ENCODE measurements around the gene QRICH1.

The QRICH1 gene, protein sequence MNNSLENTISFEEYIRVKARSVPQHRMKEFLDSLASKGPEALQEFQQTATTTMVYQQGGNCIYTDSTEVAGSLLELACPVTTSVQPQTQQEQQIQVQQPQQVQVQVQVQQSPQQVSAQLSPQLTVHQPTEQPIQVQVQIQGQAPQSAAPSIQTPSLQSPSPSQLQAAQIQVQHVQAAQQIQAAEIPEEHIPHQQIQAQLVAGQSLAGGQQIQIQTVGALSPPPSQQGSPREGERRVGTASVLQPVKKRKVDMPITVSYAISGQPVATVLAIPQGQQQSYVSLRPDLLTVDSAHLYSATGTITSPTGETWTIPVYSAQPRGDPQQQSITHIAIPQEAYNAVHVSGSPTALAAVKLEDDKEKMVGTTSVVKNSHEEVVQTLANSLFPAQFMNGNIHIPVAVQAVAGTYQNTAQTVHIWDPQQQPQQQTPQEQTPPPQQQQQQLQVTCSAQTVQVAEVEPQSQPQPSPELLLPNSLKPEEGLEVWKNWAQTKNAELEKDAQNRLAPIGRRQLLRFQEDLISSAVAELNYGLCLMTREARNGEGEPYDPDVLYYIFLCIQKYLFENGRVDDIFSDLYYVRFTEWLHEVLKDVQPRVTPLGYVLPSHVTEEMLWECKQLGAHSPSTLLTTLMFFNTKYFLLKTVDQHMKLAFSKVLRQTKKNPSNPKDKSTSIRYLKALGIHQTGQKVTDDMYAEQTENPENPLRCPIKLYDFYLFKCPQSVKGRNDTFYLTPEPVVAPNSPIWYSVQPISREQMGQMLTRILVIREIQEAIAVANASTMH

DNA sequence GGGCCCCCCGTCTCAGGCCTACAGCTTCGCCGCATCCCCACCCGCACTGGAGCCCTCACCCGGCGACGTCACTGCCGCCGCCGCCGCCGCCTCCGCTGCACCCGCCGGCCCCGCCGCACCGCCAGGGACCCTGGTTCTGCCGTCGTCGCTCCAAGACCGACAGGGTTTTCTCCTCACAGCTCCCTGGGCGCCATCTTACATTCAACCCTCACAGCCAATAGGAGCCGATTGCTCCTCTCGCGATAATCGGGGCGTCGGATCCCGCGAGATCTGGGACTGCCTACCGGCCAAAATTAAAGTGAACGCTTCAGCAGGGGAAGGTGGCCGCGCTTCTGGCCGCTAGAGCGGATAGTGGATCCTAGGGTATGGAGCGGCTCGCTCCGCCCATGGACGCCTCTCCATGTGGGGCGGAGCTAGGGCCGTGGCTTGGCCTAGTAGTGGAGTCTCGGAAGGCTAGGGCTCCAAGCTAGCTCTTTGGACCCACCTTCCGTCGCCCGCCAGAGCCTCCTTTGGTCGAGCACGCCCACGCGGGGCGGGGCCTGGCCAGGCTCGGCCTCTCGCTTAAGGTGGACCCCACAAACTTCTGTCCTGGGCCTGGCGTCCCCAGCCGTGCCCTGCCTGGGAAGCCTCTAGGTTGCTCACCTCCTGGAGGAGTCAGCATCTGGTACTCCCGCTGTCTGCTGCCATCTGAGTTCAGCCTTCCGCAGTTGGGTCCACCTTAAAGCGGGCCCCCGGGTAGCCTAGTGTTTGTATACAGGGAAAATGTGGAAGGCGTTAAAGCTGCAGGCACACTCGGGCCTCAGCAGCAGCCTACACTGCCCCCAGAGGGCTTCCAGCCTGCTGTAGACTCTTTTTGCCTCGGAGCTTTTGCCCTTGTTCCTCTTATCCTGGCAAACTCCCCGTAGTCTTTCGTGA, at the start of gene QRICH1:
QRICH1 (minus strand) TSS at position 219 of the 915 bp plus-strand sequence. CDS start 17,054 bp downstream, outside the sequence.
- DNase-seq: peak; percentile 95 to 96

- DNase-seq: no peak
Measured at GRCh38 chr3:49140080-49140479, 46.2 kb upstream of the QRICH1 start.

DNA sequence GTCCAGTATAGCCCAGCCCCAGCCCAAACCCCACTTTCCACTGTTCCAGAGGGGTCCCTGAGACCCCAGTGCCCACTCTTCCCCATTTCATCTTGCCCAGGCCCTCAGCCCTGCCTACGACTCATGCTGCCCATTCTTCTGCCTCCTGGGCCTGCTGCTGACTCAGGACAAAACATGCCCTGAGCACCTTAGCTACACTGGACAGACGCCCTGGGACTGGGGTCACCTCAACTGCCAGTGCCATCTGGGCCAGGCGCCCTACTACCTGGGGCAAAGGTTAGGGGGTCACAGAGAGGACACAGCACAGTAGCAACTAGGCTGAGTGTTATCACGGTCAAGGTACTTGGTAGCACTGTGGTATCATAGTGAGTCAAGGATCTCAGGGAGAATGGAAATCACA, 41.6 kb upstream of the QRICH1 start:
- no peak for DNase-seq

GRCh38 chr3:49134471-49135265, 40.8 kb upstream of the QRICH1 start:
- DNase-seq: no peak

GRCh38 chr3:49133226-49133951, 39.5 kb upstream of the QRICH1 start:
- DNase-seq: peak; percentile 63 to 76

GRCh38 chr3:49132437-49133225, 38.8 kb upstream of the QRICH1 start, which contains the start of gene LAMB2:
Gene LAMB2 (minus strand): TSS chr3:49133050. CDS start chr3:49132867, 183 bp downstream.
- peak; percentile 29 to 41 for DNase-seq

GRCh38 chr3:49132073-49132436, 38.2 kb upstream of the QRICH1 start:
- DNase-seq: no peak

DNA sequence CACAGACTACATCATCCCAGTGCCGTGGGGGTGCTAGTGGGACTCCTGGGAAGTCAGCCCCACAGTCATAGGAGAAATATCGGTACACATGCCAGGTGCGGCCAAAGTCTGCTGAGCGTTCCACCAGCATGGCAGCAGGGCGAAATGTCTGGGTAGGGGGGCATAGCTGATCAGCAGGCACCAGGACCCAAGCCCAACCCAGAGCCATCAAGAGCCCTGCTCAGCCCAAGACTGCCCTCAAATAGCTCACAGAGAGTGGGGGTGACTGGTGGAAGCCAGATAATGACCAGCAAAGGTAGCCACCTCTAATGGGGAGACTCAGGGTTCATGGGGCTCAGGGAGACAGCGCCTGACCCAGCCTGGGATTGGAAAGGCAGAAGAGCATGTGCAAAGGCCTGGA, 37.7 kb upstream of the QRICH1 start:
- no peak for DNase-seq

GRCh38 chr3:49131040-49131439, 37.2 kb upstream of the QRICH1 start:
- no peak for DNase-seq

DNA sequence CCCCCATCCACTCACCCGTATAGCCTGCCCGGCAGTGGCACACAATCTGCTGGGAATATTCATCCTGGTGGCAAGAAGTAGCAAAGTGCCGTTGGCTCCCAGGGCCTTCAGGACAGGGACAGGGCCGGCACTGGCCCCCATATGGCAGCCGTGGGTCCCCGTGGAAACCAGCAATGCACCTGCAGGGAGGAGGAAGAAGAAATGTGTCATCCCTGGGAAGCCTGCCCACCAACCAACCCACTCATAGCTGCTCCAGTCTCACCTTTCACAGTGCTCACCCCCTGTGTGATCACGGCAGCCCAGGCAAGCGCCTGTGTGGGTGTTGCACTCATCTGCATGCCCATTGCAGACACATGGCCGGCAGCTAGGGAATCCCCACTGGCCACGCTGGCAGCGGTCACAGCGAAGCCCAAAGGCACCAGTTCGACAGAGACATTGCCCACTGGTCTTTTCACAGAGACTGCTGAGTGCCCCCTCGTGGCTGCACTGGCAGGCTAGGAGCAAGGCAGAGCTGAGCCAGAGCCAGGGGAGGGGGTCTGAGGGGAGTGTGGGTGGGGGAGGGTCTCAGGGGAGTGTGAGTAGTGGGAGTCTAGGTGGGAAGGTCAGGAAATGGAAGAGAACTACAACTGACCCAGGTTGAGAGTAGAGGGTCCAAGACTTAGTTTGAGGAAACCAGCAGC, 31.3 kb upstream of the QRICH1 start:
- DNase-seq: no peak

DNA sequence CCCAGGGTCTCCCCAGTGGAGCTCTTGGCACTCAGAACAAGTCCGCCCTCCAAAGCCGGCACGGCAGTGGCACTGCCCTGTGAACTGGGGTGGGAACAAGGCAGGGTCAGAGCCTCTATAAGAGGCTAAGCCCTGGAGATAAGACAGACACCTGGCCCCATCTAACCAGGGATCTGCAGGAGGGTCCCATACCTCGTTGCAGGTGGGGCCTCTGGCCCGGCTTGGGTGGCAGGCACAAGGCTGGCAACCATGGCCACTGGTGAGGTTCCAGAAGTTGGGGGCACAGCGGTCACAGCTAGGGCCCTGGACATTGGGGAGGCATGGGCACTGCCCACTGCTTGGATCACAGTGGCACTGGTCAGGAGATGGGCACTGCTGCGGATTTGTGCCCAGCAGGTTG, 30.3 kb upstream of the QRICH1 start:
- no peak for DNase-seq

DNA sequence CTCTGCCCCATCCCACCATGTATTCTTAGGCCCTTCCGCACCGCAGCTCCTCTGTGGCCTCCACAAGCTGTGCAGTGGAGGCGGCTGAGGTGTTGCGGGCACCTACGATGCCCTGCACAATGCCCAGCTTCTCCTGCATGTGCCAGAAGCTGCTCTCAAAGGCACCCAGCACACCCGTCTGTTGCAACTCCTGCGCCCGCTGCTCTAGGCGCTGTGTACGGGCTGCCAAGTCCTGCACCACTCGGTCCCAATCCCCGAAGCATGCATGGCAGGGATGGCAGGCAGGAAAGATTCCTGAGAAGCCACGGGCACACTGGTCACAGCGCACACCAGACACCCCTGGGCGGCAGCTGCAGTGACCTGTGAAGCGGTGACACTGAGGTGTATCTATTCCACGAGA, 29.8 kb upstream of the QRICH1 start:
- no peak for DNase-seq

- DNase-seq: no peak
Measured at GRCh38 chr3:49122886-49123545, 29.1 kb upstream of the QRICH1 start.

GRCh38 chr3:49122451-49122850, 28.6 kb upstream of the QRICH1 start:
- no peak for DNase-seq

- no peak for DNase-seq
Measured at GRCh38 chr3:49122022-49122421, 28.2 kb upstream of the QRICH1 start.

GRCh38 chr3:49121132-49121736, 27.4 kb upstream of the QRICH1 start:
- no peak for DNase-seq

- DNase-seq: peak; percentile 88 to 90
Measured at GRCh38 chr3:49120438-49121131, 26.7 kb upstream of the QRICH1 start, which contains the start of gene USP19. Gene USP19 (minus strand): TSS chr3:49120823. CDS start chr3:49119145, 1,678 bp downstream.

DNA sequence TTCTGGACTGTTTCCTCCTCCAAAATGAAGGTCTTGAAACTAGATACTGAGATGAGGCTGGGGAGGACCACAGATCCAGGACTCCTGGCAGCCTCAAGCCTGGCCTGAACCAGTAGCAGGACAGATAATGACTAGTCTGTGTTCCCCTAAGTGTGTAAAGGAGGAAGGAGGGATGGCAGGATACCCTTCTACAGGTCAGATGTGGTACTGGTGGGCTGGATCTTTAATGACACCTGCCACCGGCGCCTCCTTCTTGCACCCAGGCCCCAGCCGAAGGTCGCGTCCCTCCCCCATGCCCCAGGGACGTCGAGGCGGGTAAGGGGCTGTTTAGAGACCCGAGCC, 26.2 kb upstream of the QRICH1 start:
- no peak for DNase-seq

Measured in NCI-H2081 (cell line).